ENCODE data around the gene CA9. TPM values are rescaled to one million over a fixed set of nuclear protein-coding genes. Genes with fewer than 3 reads are reported as not detected.
A peak's percentile ranks its signal among the peaks of the same experiment; 100 is the strongest.

CA9 gene
- polyA plus RNA-seq, 3 donors: not detected

DNA sequence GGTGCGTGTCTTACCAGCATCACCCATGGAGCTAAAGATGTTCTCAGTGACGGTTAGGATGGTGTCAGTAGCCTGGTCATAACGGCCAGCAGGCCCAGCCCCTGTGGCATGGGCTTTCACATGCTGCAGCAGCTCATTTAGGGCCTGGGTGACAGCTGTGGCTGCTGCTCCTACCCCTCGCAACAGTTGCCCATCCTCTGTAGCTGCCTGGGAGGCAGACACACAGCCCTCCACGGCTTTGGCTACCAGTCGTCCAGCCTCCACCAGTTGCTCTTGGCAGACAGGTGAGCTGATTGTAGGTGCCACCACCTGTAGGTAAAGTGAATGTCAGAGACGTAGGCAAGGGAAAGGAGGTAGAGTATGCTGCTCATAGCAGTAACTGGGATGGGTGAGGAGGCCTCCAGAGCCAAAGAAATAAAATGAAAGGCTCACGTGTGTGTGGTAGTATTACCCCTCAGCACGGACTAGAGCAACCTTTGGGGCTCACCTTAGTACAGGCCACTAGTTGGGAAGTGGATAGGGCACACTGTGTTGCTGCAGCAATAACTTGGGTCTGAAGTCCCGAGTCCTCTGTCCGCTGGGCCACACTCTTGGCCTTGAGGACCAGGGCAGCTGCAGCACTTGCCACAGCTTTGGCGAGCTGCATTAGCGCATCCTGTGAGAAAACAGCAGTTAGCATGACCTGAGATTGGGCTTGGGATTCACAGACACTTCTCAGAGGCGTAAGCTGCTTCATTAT lies 43.6 kb downstream of the CA9 start:
- H3K36me3 ChIP-seq (replicated peaks in 1 of 2; ENCODE audit: control insufficient read depth in 1 of 2, insufficient read depth in 2 of 2, low read length in 2 of 2): peaks cover 97 to 100% of the 10 kb centered on the region in 2 donors
- no peak overlapping the region for H3K9ac ChIP-seq (ENCODE audit: insufficient read depth, low read length, poor library complexity, severe bottlenecking)
- no peak overlapping the region for H3K4me3 ChIP-seq (replicated peaks in 1 of 3; ENCODE audit: low read depth in 2 of 3, low read length in 3 of 3)
- H4K20me1 ChIP-seq (ENCODE audit: insufficient read depth, low read length): peaks cover 100% of the 10 kb centered on the region
- peaks cover 16% of the 10 kb centered on the region for H3K79me2 ChIP-seq (ENCODE audit: insufficient read depth, low read length)
- H3K4me1 Mint-ChIP-seq: no peaks in the 10 kb centered on the region
- no peaks in the 10 kb centered on the region for H3K4me1 ChIP-seq (ENCODE audit: control insufficient read depth in 1 of 2, insufficient read depth in 2 of 2, low read length in 2 of 2)
- H3K27ac Mint-ChIP-seq: peak overlapping the region in 3 of 7 donors; percentile 30 to 61 (median 38)
- H3K9me3 Mint-ChIP-seq: no peaks in the 10 kb centered on the region
- DNase-seq: no peak
- H3K27me3 Mint-ChIP-seq (ENCODE audit: low read depth in 3 of 3): peaks cover 0 to 2% (median 1%) of the 10 kb centered on the region in 3 donors
- intact Hi-C loops (cut with micrococcal nuclease): no loop called here
- H3K9me3 ChIP-seq (replicated peaks in 1 of 2; ENCODE audit: control insufficient read depth in 1 of 2, insufficient read depth in 1 of 2, low read length in 2 of 2): no peaks in the 10 kb centered on the region
- H3K27ac ChIP-seq (ENCODE audit: low read depth in 1 of 2, low read length in 2 of 2): no peak overlapping the region
- H3K27me3 ChIP-seq (ENCODE audit: control insufficient read depth in 2 of 2, insufficient read depth in 2 of 2, low read length in 2 of 2): no peaks in the 10 kb centered on the region
- WGBS (ENCODE audit: insufficient coverage): 98% methylated on average over 14 of the region's 14 CpGs
- TF ChIP-seq, protein P1, sequence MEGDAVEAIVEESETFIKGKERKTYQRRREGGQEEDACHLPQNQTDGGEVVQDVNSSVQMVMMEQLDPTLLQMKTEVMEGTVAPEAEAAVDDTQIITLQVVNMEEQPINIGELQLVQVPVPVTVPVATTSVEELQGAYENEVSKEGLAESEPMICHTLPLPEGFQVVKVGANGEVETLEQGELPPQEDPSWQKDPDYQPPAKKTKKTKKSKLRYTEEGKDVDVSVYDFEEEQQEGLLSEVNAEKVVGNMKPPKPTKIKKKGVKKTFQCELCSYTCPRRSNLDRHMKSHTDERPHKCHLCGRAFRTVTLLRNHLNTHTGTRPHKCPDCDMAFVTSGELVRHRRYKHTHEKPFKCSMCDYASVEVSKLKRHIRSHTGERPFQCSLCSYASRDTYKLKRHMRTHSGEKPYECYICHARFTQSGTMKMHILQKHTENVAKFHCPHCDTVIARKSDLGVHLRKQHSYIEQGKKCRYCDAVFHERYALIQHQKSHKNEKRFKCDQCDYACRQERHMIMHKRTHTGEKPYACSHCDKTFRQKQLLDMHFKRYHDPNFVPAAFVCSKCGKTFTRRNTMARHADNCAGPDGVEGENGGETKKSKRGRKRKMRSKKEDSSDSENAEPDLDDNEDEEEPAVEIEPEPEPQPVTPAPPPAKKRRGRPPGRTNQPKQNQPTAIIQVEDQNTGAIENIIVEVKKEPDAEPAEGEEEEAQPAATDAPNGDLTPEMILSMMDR (IDR thresholded peaks at IDR 0.05): no peak
- peaks cover 0 to 94% of the 10 kb centered on the region in 2 donors for H3K36me3 Mint-ChIP-seq
- H3K4me3 Mint-ChIP-seq: no peak overlapping the region
- no peak overlapping the region for H2AFZ ChIP-seq (ENCODE audit: insufficient read depth, low read depth, low read length, poor library complexity, severe bottlenecking)
- H3K4me2 ChIP-seq (replicated peaks; ENCODE audit: extremely low read depth, low read length, poor library complexity, severe bottlenecking): no peak overlapping the region

DNA sequence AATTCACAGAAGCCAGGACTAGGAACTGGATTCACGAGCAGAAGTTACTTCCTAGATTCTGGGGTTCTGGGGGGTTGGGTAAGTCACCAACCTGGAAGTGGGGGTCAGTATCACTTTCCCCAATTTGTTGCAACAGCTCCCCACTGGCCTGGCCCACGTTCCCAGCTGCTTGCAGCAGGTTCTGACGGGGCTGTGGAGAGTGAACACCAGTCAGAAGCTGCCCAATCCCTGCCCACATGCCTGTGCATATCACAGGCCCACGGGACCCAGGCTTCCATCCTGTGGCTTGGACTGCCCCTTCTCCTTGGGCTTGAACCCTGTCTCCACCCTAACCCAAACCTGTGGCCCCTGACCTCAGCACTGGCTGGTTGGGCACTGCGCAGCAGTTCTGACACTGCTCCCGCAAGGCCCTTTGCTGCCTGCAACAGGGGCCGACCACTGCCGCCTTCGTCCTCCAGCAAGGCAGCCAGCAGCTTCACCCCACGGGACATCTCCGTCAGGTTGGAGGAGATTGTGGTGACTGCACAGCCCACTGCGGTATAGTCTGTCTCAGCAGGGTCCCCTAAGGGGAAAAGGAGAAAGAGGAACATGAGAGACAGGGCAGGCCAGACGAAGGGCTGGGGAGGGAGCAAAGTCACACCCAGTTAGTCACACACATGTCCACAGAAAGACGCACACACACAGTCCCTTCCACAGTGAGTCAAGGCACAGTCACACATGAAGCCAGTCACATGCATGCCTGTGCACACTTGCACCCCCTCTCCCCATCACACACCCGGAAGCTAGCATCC lies 45.2 kb downstream of the CA9 start:
- Histone ChIP-seq H3K9ac (ENCODE audit: insufficient read depth, low read length, poor library complexity, severe bottlenecking) (no peak overlapping the region), H3K36me3 (replicated peaks in 1 of 2; ENCODE audit: control insufficient read depth in 1 of 2, insufficient read depth in 2 of 2, low read length in 2 of 2) (peaks cover 100% of the 10 kb centered on the region in 2 donors), H3K27me3 (ENCODE audit: control insufficient read depth in 2 of 2, insufficient read depth in 2 of 2, low read length in 2 of 2) (no peaks in the 10 kb centered on the region), H3K9me3 (replicated peaks in 1 of 2; ENCODE audit: control insufficient read depth in 1 of 2, insufficient read depth in 1 of 2, low read length in 2 of 2) (no peaks in the 10 kb centered on the region), H2AFZ (ENCODE audit: insufficient read depth, low read depth, low read length, poor library complexity, severe bottlenecking) (no peak overlapping the region), H3K27ac (ENCODE audit: low read depth in 1 of 2, low read length in 2 of 2) (peak overlapping the region in 1 of 2 donors; percentile 50), H3K79me2 (ENCODE audit: insufficient read depth, low read length) (peaks cover 16% of the 10 kb centered on the region), H3K4me2 (replicated peaks; ENCODE audit: extremely low read depth, low read length, poor library complexity, severe bottlenecking) (no peak overlapping the region), H4K20me1 (ENCODE audit: insufficient read depth, low read length) (peaks cover 100% of the 10 kb centered on the region), H3K4me3 (replicated peaks in 1 of 3; ENCODE audit: low read depth in 2 of 3, low read length in 3 of 3) (no peak overlapping the region), H3K4me1 (ENCODE audit: control insufficient read depth in 1 of 2, insufficient read depth in 2 of 2, low read length in 2 of 2) (no peaks in the 10 kb centered on the region)
- H3K36me3 Mint-ChIP-seq: peaks cover 0 to 97% of the 10 kb centered on the region in 2 donors
- no peak overlapping the region for H3K4me3 Mint-ChIP-seq
- H3K9me3 Mint-ChIP-seq: no peaks in the 10 kb centered on the region
- H3K27ac Mint-ChIP-seq: peak overlapping the region in 3 of 7 donors; percentile 17 to 86 (median 37)
- DNase-seq: peak in 1 of 3 donors; percentile 31
- H3K4me1 Mint-ChIP-seq: no peaks in the 10 kb centered on the region
- intact Hi-C loops (cut with micrococcal nuclease): no loop called here
- H3K27me3 Mint-ChIP-seq (ENCODE audit: low read depth in 3 of 3): peaks cover 0 to 1% (median 0%) of the 10 kb centered on the region in 3 donors
- TF ChIP-seq, protein P1 (IDR thresholded peaks at IDR 0.05): no peak
- 81% methylated on average over 12 of the region's 15 CpGs for WGBS (ENCODE audit: insufficient coverage)

Measured in CD14-positive monocyte (primary cell).